CD4-positive, alpha-beta T cell treated with Interleukin-4 for 1 hour (primary cell): ENCODE measurements around the gene ABCB11.

Source experiments
- DNase-seq, 2 donors: peaks; one replicate each; pipeline ENCODE4 v3.0.0-alpha.2; 2020 to 2022

Gene ABCB11

DNA sequence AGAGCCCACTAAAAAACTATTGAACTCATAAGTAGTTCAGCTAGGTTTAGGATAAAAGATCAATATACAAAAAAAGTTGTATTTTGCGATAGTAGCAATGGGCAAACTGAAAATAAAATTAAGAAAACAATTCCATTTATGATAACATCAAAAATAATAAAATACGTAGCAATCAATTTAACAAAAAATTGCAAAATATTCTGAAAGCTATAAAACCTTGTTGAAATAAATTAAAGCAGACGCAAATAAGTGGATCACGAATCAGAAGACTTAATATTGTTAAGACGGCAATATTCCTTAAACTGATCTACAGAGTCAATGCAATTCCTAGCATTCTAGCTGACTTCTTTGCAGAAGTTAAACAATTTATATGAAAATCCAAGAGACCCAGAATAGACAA, 24.5 kb downstream of the ABCB11 start:
- no peak for DNase-seq

- DNase-seq = no peak
These were observed 25.1 kb downstream of the ABCB11 start for GRCh38 chr2:169005994-169006393.

DNA sequence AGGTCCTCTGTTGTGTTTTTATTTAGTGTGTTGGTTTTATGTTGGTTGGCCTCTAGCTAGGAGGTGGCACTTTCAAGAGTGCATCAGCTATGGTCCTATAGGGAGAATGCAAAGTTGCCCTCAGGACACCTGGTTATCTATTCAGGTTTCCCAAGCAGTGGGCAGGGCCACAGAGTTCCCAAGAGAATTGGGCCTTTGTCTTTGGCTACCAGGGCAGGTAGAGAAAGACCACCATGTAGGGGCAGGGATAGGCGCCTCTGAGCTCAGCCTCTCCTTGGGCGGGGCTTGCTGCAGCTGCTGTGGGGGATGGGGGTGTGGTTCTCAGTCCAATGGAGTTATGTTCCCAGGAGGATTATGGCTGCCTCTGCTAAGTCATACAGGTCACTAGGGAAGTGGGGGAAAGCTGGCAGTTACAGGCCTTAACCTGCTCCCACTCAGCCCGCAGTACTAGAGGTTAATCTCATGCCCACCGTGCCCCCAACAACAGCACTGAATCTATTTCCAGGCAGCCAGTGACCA, 26.0 kb downstream of the ABCB11 start:
- DNase-seq = no peak

DNA sequence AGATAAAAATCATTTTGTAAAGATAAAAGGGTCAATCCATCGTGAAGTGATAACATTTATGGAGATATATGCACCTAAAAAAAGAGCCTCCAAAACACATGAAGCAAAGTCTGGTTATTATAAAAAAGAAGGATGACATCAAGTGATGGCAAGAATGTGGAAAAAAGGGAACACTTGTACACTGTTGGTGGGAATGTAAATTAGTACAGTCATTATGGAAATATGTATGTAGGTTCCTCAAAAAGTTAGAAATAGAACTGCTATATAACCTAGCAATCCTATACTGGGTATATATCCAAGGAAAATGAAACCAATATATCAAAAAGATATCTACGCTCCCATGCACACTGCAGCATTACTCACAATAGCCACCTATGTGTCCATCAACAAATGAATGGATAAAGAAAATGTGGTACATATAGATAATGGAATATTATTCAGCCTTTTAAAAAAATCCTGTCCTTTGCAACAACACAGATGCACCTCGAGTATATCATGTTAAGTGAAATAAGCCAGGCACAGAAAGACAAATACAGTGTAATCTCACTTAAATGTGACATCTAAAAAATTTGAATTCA, 28.9 kb downstream of the ABCB11 start:
- no peak for DNase-seq

DNA sequence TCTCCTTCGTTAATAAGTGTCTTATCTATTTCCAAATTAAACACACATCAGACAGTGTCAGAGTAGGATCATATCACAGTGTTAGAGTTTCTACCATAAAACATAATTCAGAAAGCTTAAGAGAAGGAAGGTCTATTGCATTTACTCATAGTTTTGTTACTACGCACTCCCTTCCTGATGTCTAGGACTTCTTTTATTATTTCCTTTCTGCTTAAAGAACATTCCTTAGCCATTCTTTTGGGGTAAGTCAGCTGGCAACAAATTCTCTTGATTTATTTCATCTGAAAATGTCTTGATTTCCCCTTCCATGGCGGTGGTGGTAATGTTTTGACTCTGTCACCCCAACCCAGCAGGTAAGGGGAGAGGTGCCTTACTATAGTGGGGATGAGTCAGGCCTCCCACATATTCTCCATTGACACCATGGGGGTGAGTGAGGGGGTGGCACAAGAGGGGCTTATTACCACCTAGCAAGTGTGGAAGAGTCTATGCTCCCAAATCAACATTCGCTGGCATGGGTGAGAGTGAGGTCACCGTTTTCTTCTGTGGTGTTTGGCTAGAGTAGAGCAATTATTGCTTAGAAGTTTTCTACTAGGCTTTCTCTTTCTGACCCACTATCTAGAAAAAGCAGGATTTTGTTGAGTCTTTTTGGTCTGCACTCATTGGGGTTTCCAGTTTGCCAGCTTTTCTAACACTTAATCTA, 29.9 kb downstream of the ABCB11 start:
- DNase-seq = no peak

- DNase-seq = no peak
These were observed 31.4 kb downstream of the ABCB11 start for GRCh38 chr2:168999668-169000213.

DNA sequence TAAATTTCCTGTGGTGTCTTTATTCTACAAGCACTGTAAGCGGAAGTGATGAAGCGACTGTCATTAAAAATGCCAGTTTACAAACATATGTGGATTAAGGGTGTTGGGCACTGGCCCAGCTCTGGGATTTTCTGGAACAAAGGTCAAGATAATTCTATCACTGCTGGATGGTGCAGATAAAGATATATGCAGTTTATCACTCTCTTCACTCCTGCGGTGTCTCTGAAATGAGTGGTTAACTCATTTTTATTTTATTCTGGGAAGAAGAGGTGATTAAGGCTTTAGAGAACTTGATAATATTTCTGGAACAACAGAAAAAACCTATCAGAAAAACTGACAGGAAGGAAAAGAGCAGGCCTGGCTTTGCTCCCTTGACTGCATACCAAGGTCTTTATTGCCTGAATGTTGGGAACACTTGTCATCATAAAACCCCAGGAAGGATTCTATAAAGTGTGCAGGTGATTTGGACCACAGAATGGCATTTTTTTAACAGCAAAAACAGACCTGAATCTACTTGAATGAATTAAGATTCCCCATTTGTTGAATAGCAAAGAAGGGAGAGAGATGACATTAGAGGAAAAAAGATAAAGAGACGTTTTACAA, 32.4 kb downstream of the ABCB11 start:
- no peak for DNase-seq

DNA sequence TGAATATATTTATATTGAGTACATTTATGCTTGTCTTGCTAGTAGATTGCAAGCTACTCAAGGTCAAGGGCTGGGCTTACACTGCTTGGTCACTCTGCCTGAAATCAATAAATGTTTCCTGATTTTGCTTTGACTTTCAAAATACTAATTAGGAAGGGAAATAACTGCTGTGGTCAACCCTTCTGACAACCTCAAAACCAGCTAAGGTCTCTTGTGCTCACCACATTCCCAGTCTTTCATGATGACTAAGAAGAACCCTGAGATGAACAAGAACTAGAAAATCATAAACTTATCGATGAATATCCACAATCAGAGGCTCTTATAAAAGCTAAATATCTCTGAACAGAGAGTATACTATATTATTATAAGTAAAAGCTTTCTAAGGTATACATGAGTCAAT, 33.3 kb downstream of the ABCB11 start:
- DNase-seq = no peak

DNA sequence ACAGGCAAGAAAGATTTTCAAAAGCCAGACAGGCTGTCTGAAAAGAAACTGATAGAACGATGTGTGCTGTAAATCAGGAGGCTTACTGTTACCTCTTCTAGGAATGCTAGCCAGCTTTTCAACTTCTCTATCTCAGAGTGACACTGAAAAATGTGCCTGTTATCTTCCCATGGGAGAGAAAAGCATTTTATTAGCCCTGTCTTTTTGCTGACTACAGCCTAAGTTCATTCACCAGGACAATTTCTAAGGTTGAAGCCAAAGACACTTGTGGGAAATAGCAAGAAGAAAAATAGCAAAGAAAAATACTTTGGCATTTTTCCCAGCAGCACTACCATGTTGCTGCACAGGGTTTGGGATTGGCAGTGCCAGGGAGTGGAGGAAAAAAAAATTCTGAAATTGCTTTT, 34.0 kb downstream of the ABCB11 start:
- DNase-seq = no peak

DNA sequence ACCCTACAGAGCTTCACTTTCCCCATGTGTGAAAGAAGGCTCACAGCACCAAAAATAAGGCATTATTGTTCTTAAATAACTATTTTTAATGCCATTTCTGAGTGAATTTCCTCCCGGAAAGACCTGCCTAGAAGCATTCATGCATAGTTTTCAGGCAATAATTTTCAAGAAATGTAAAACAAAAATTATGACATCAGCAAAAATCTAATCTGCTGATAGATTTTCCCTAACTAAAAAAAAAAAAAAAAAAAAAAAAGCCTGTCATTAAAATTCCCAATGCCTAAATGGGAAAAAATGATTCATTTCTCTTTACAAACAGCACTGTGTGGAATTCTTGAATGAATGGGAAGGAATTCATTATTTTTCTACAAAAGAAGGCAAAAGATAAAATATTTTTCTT, 35.4 kb downstream of the ABCB11 start:
- DNase-seq = no peak

- no peak for DNase-seq
These were observed 37.6 kb downstream of the ABCB11 start for GRCh38 chr2:168993538-168993937.

DNA sequence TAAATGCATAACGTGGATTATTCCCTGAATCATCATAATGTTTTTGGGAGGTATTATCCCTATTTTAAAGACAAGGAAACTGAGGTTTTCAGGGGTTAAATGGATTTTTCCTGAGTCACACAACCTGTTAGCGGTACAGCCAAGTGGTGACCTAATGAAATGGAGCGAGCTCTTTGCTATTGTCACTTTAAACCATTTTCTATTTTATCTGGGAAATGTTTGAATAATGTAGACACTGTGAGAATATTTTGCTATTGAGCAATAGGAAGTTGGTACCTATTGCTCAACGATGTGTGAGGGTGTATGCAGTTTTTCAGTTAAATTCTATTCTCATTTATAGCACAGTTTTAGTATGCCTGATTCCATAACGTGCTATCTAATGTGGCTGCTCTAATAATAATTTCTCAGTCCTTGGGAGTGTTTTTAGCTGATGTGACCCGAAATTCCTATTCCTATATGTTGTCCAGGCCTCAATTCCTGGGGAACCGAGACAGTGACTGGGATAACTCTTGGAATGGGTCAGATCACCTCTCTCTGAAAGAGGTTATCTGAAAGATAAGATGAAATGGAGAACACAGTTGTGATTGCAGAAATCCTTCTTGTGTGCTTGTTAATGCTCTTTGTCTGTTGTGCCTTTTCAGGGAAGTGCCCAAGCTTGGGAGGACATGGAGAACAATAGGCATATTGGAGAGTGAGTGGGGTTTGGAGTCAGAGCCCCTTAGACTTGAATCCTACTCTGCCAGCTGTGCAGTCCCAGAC, 38.4 kb downstream of the ABCB11 start:
- DNase-seq = no peak

- DNase-seq = no peak
These were observed 39.1 kb downstream of the ABCB11 start for GRCh38 chr2:168992026-168992425.

- no peak for DNase-seq
These were observed 42.4 kb downstream of the ABCB11 start for GRCh38 chr2:168988755-168989154.

DNA sequence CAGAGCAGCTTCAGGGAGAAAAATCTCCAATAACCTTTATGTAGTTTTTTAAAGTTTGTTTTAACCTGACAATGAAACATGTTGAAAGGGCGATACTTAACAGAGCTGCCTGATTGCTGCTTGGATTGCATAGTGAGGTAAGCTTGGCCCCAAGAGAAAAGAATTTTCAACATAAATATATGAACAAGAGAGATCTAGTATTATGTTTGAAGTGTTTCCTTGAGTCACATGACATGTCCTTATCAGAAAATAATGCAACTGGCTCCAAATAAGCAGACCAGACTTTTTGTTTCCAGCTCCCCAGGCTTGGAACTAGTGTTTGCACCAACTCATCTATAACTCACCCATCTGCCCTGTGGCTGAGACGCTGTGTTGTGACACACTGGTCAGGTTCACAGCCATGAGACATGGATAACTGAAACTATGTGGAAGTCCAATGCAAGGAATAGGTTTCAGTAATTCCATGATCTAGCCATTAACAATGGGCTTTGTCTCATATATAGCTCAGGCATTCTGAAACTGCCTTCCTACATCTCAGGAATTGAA, 44.7 kb downstream of the ABCB11 start:
- DNase-seq = no peak

GRCh38 chr2:168981651-168982050, 49.5 kb downstream of the ABCB11 start:
- DNase-seq = no peak

DNA sequence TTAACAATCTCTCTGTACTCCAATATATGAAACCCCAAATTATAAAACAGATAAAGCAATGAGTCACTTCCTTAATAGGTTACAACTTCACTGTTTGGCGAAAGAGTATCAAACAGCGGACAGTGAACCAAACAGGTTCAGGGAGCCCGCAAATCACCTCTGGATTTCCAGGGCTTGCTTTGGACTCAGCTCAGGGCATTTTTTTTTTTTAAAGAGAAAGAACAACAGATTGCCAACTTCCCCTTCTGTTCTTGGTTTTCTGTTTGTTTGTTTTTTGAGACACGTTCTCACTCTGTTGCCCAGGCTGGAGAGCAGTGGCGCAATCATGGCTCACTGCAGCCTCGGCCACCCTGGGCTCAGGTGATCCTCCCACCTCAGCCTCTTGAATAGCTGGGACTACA, 52.7 kb downstream of the ABCB11 start:
- no peak for DNase-seq

GRCh38 chr2:168977608-168978007, 53.5 kb downstream of the ABCB11 start:
- no peak for DNase-seq

GRCh38 chr2:168976034-168976654, 55.0 kb downstream of the ABCB11 start:
- DNase-seq = no peak

GRCh38 chr2:168974428-168974827, 56.7 kb downstream of the ABCB11 start:
- DNase-seq = no peak

DNA sequence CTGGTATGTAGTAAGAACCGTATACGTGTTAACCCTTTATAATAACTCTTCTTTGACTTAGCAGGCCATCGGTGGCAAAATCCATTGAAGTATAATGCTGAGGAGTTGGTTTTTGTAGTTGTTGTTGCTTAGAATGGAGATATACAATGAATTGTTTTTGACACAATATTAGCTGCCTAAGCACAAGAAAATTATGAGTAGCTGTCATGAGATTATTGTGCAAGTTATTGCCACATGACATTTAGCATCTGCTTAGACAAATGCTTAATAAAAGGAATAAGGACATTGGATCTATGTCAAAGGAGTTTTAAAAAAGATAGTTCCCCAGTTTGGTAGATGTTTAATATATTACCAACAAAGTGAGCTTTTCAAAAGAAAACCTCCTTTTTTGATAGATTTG, 59.9 kb downstream of the ABCB11 start:
- no peak for DNase-seq

GRCh38 chr2:168970711-168971233, 60.4 kb downstream of the ABCB11 start:
- DNase-seq = no peak
